HepG2 (cell line): ENCODE measurements around the gene NUDT7. TPM values are rescaled to one million over a fixed set of nuclear protein-coding genes. Genes with fewer than 3 reads are reported as not detected.

Source experiments
- HOXA9 ChIP-seq: sonication (generic); formaldehyde crosslinking; IDR thresholded peaks from 2 replicates; pipeline ENCODE4 v1.8.1; 2022; ENCODE audit warnings: missing genetic modification reagents, mild to moderate bottlenecking, moderate library complexity, borderline replicate concordance
- KDM5B ChIP-seq: sonication (generic); formaldehyde crosslinking; IDR thresholded peaks from 2 replicates; pipeline ENCODE4 v1.4.0; 2020; ENCODE audit warnings: missing genetic modification reagents, mild to moderate bottlenecking, borderline replicate concordance
- KLF13 ChIP-seq: sonication (generic); formaldehyde crosslinking; IDR thresholded peaks from 2 replicates; pipeline ENCODE4 v1.4.0; 2020; ENCODE audit warnings: mild to moderate bottlenecking, missing genetic modification reagents
- NR2F6 ChIP-seq, 2 experiments: IDR thresholded peaks; 2 replicates each; pipeline ENCODE4 v1.6.1; 2016; ENCODE audit warnings: antibody characterized with exemption in 1 of 2, mild to moderate bottlenecking in 1 of 2
- PAX8 ChIP-seq: sonication (generic); formaldehyde crosslinking; IDR thresholded peaks from 2 replicates; pipeline ENCODE4 v1.8.0; 2022; ENCODE audit warnings: mild to moderate bottlenecking, missing genetic modification reagents, borderline replicate concordance
- PHB2 ChIP-seq: fragments of 450-650 bp; IDR thresholded peaks from 2 replicates; pipeline ENCODE4 v1.6.1; 2018; ENCODE audit not compliant: partially characterized antibody
- PRMT3 ChIP-seq: sonication (generic); formaldehyde crosslinking; IDR thresholded peaks from 2 replicates; pipeline ENCODE4 v1.8.1; 2022; ENCODE audit warnings: low read depth, mild to moderate bottlenecking, moderate library complexity, missing genetic modification reagents, borderline replicate concordance
- RBM22 ChIP-seq: fragments of 200-400 bp; formaldehyde crosslinking; optimal IDR thresholded peaks from 2 replicates; pipeline ENCODE3; 2017; ENCODE audit warnings: mild to moderate bottlenecking, low read length, moderate library complexity
- TEAD2 ChIP-seq: sonication (generic); formaldehyde crosslinking; IDR thresholded peaks from 2 replicates; pipeline ENCODE4 v1.9.0; 2021; ENCODE audit warnings: missing genetic modification reagents
- U2AF1 ChIP-seq: fragments of 200-400 bp; formaldehyde crosslinking; optimal IDR thresholded peaks from 2 replicates; pipeline ENCODE3; 2017; ENCODE audit warnings: mild to moderate bottlenecking, low read depth, low read length
- ZBTB34 ChIP-seq: sonication (generic); formaldehyde crosslinking; IDR thresholded peaks from 2 replicates; pipeline ENCODE4 v1.8.0; 2022; ENCODE audit warnings: mild to moderate bottlenecking, missing genetic modification reagents
- ZBTB8A ChIP-seq: sonication (generic); formaldehyde crosslinking; IDR thresholded peaks from 2 replicates; pipeline ENCODE4 v1.4.0; 2020; ENCODE audit warnings: mild to moderate bottlenecking, low read depth, missing genetic modification reagents, borderline replicate concordance
- ZNF274 ChIP-seq: sonication (generic); formaldehyde crosslinking; IDR thresholded peaks from 2 replicates; pipeline ENCODE4 v1.5.1; 2020; ENCODE audit warnings: mild to moderate bottlenecking, missing genetic modification reagents
- ZNF296 ChIP-seq: sonication (generic); formaldehyde crosslinking; conservative IDR thresholded peaks from 2 replicates; pipeline ENCODE4 v1.5.0; 2020; ENCODE audit warnings: mild to moderate bottlenecking, missing genetic modification reagents
- ZNF33A ChIP-seq: sonication (generic); formaldehyde crosslinking; IDR thresholded peaks from 2 replicates; pipeline ENCODE4 v1.5.1; 2020; ENCODE audit warnings: missing genetic modification reagents, mild to moderate bottlenecking, moderate library complexity, borderline replicate concordance
- ZNF460 ChIP-seq: sonication (generic); formaldehyde crosslinking; IDR thresholded peaks from 2 replicates; pipeline ENCODE4 v1.5.1; 2020; ENCODE audit warnings: missing genetic modification reagents, mild to moderate bottlenecking, borderline replicate concordance
- ZNF574 ChIP-seq: sonication (generic); formaldehyde crosslinking; IDR thresholded peaks from 2 replicates; pipeline ENCODE4 v1.4.0; 2020; ENCODE audit warnings: missing genetic modification reagents
- ZNF781 ChIP-seq: sonication (generic); formaldehyde crosslinking; IDR thresholded peaks from 2 replicates; pipeline ENCODE4 v1.5.1; 2020; ENCODE audit warnings: borderline replicate concordance, mild to moderate bottlenecking, missing genetic modification reagents; ENCODE audit errors: not compliant biosample characterization
- ZSCAN12 ChIP-seq: sonication (generic); formaldehyde crosslinking; IDR thresholded peaks from 2 replicates; pipeline ENCODE4 v1.9.0; 2021; ENCODE audit warnings: mild to moderate bottlenecking, missing genetic modification reagents
- ZSCAN25 ChIP-seq: sonication (generic); formaldehyde crosslinking; IDR thresholded peaks from 2 replicates; pipeline ENCODE4 v1.8.0; 2022; ENCODE audit warnings: mild to moderate bottlenecking, missing genetic modification reagents
- ZSCAN9 ChIP-seq: IDR thresholded peaks from 2 replicates; pipeline ENCODE4 v1.6.1; 2016; ENCODE audit warnings: borderline replicate concordance
- polyA plus RNA-seq, 8 experiments: library from polyadenylated mRNA; depleted of rRNA in 3 of 8; stranded (reverse) in 7 of 8; unstranded in 1 of 8; fragments of >200 nt; fragmentation: Illumina TruSeq in 4 of 8; extraction: Trizol in 4 of 8; gene quantifications; 2 replicates each; pipeline versions ENCODE4 v1.2.1 to v1.2.3, GENCODE V29; 2011 to 2016; ENCODE audit warnings: low read depth in 4 of 8, missing spikeins in 1 of 8, mixed read lengths in 1 of 8; ENCODE audit not compliant: insufficient read depth in 1 of 8
- total RNA-seq, 5 experiments: library from RNA; depleted of rRNA; stranded (reverse); fragments of >200 nt; fragmentation: Illumina TruSeq; extraction: Trizol; gene quantifications; 2 replicates each; pipeline ENCODE4 v1.2.3, GENCODE V29; 2016; ENCODE audit warnings: low read depth in 1 of 5
- TF ChIP-seq, protein P1 (sequence below): sonication (generic); formaldehyde crosslinking; conservative IDR thresholded peaks from 2 replicates; pipeline ENCODE4 v1.8.1; 2023; ENCODE audit warnings: missing genetic modification reagents
- TF ChIP-seq, protein P2 (sequence below): sonication (generic); formaldehyde crosslinking; IDR thresholded peaks from 2 replicates; pipeline ENCODE4 v1.8.1; 2023; ENCODE audit warnings: mild to moderate bottlenecking, inconsistent platforms, moderate library complexity, missing genetic modification reagents, borderline replicate concordance

The NUDT7 gene
- total and polyA plus RNA-seq, 2 of the 13 experiments (the other 11 are each of a cell fraction or from before 2014, with no cell fraction given): 14.3 to 23.9 TPM

DNA sequence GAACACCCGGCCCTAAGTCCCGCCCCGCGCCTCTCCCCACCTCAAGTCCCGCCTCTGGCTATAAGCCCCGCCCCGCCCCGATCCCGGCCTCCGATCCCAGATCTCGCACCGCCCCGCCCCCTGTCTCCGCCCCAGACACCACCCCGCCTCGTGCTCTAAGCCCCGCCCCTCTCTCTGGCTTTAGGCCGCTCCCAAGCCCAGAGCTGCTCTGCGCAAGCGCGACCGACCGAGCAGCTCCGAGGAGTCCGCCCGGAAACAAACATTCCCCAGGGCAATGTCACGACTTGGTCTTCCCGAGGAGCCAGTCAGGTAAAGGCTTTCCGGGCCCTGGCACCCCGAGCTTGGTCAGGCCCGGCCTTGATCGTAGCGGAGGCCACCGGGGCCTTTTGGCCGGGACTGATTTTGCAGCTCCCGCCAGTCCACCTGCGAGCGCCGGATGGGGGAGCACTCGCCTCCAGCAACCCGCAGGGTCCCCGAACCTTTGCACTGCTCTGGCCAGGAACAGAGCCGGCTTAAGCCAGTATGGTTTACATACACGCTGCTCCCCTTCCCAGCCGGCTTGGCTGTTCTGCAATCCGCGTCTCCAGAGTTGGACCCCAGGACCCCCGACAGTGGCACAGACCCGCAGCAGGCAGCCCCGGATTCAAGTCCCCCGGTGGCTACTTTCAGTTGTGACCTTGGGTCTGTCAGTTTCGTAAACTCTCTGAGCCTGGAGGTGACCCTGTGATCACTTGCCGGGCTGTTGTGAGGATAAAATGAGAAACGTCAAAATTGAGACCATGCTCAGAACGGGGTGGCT lies at the start of gene NUDT7 (continued):
- TF ChIP-seq, protein P1, sequence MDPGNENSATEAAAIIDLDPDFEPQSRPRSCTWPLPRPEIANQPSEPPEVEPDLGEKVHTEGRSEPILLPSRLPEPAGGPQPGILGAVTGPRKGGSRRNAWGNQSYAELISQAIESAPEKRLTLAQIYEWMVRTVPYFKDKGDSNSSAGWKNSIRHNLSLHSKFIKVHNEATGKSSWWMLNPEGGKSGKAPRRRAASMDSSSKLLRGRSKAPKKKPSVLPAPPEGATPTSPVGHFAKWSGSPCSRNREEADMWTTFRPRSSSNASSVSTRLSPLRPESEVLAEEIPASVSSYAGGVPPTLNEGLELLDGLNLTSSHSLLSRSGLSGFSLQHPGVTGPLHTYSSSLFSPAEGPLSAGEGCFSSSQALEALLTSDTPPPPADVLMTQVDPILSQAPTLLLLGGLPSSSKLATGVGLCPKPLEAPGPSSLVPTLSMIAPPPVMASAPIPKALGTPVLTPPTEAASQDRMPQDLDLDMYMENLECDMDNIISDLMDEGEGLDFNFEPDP (CRISPR knock-in tag): no peak
- TF ChIP-seq ZNF274 (peak; percentile 72), HOXA9 (CRISPR knock-in tag) (no peak), TEAD2 (CRISPR knock-in tag) (no peak), KLF13 (CRISPR knock-in tag) (no peak), RBM22 (no peak), ZBTB34 (CRISPR knock-in tag) (peak; percentile 87), ZBTB8A (no peak), ZNF781 (CRISPR knock-in tag) (peak; percentile 90), KDM5B (peak; percentile 95; the same call in 1 of the 2 replicates), ZNF574 (CRISPR knock-in tag) (peak; percentile 80), ZSCAN25 (CRISPR knock-in tag) (no peak), ZSCAN9 (no peak; the same call in 1 of the 2 replicates), PHB2 (no peak), ZNF296 (CRISPR knock-in tag) (no peak), PAX8 (no peak), ZSCAN12 (CRISPR knock-in tag) (peak; percentile 46; the same call in 1 of the 2 replicates), NR2F6 (IDR thresholded peaks at IDR 0.05) (no peak), NR2F6 (CRISPR knock-in tag; IDR thresholded peaks at IDR 0.05) (peak; percentile 19; the same call in 1 of the 2 replicates), ZNF33A (CRISPR knock-in tag) (no peak), ZNF460 (CRISPR knock-in tag) (no peak), PRMT3 (CRISPR knock-in tag) (no peak), U2AF1 (peak; percentile 87)
- TF ChIP-seq, protein P2, sequence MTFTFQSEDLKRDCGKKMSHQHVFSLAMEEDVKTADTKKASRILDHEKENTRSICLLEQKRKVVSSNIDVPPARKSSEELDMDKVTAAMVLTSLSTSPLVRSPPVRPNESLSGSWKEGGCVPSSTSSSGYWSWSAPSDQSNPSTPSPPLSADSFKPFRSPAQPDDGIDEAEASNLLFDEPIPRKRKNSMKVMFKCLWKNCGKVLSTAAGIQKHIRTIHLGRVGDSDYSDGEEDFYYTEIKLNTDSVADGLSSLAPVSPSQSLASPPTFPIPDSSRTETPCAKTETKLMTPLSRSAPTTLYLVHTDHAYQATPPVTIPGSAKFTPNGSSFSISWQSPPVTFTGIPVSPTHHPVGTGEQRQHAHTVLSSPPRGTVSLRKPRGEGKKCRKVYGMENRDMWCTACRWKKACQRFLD (CRISPR knock-in tag): no peak
